Skeletal muscle cell (primary cell): Measurements from ENCODE around the gene LRPAP1.

Source experiments
- DNase-seq: peaks from one replicate; pipeline ENCODE4 v3.0.0-alpha.2; 2010; ENCODE audit warnings: low read depth
- H3K4me3 ChIP-seq: 2 replicates; pipeline ENCODE4 v1.5.1; 2011; ENCODE audit warnings: low read depth, mild to moderate bottlenecking, control low read depth, low read length, moderate library complexity

Gene LRPAP1

GRCh38 chr4:3492741-3493719 lies 39.2 kb downstream of the LRPAP1 start:
- no peak overlapping the region for H3K4me3 ChIP-seq
- no peak for DNase-seq

GRCh38 chr4:3491681-3492405 lies 40.4 kb downstream of the LRPAP1 start:
- H3K4me3 ChIP-seq = no peak overlapping the region
- DNase-seq = no peak

- no peak for DNase-seq
- no peak overlapping the region for H3K4me3 ChIP-seq
Observed at GRCh38 chr4:3489451-3489962, 42.7 kb downstream of the LRPAP1 start.

- H3K4me3 ChIP-seq = no peak overlapping the region
- no peak for DNase-seq
Observed at GRCh38 chr4:3488820-3489219, 43.4 kb downstream of the LRPAP1 start.

GRCh38 chr4:3487861-3488260 lies 44.4 kb downstream of the LRPAP1 start:
- no peak for DNase-seq
- no peak overlapping the region for H3K4me3 ChIP-seq

GRCh38 chr4:3486541-3487540 lies 45.4 kb downstream of the LRPAP1 start:
- no peak for DNase-seq
- no peak overlapping the region for H3K4me3 ChIP-seq

GRCh38 chr4:3485886-3486540 lies 46.2 kb downstream of the LRPAP1 start:
- no peak for DNase-seq
- no peak overlapping the region for H3K4me3 ChIP-seq

- no peak overlapping the region for H3K4me3 ChIP-seq
- no peak for DNase-seq
Observed at GRCh38 chr4:3485011-3485791, 47.0 kb downstream of the LRPAP1 start.

- H3K4me3 ChIP-seq = no peak overlapping the region
- no peak for DNase-seq
Observed at GRCh38 chr4:3484057-3484973, 47.9 kb downstream of the LRPAP1 start.

GRCh38 chr4:3483471-3483921 lies 48.7 kb downstream of the LRPAP1 start:
- H3K4me3 ChIP-seq = no peak overlapping the region
- DNase-seq = no peak

- DNase-seq = no peak
Observed at GRCh38 chr4:3482707-3483106, 49.5 kb downstream of the LRPAP1 start.

GRCh38 chr4:3481783-3482393 lies 50.3 kb downstream of the LRPAP1 start:
- no peak for DNase-seq
- H3K4me3 ChIP-seq = no peak overlapping the region

More at GRCh38 chr4:3482707-3483106, 49.5 kb downstream of the LRPAP1 start:
- H3K4me3 ChIP-seq = no peak overlapping the region

- H3K4me3 ChIP-seq = no peak overlapping the region
- DNase-seq = no peak
Observed at GRCh38 chr4:3481113-3481531, 51.1 kb downstream of the LRPAP1 start.

GRCh38 chr4:3480528-3481112 lies 51.6 kb downstream of the LRPAP1 start:
- H3K4me3 ChIP-seq = no peak overlapping the region
- DNase-seq = no peak

- DNase-seq = no peak
Observed at GRCh38 chr4:3479358-3480101, 52.7 kb downstream of the LRPAP1 start.

More at GRCh38 chr4:3479358-3480101, 52.7 kb downstream of the LRPAP1 start:
- H3K4me3 ChIP-seq = no peak overlapping the region
